Lung (tissue), 12 donors: Measurements from ENCODE around the gene FAXC. TPM values are rescaled to one million over a fixed set of nuclear protein-coding genes. Genes with fewer than 3 reads are reported as not detected.
A peak's percentile ranks its signal among the peaks of the same experiment; 100 is the strongest.

Source experiments
- ATAC-seq: fragments of 200-7000 bp; cut with Tn5 transposase; one replicate; pipeline ENCODE4 v1.9.1; 2020; ENCODE audit warnings: moderate number of reproducible peaks; ENCODE audit not compliant: insufficient read depth, low FRiP score
- DNase-seq, 3 donors: peaks; one replicate each; pipeline ENCODE4 v3.0.0-alpha.2; 2013 to 2017
- H3K27ac ChIP-seq, 2 donors: one replicate each; pipeline ENCODE4 v1.5.1; 2013; ENCODE audit warnings: mild to moderate bottlenecking in 2 of 2, moderate library complexity in 2 of 2, control low read depth in 1 of 2, inconsistent platforms in 1 of 2, low read depth in 1 of 2, low read length in 1 of 2
- H3K27me3 ChIP-seq, 3 donors: one replicate each; pipeline ENCODE4 v1.5.1; 2013; ENCODE audit warnings: low read length in 2 of 3; ENCODE audit not compliant: control insufficient read depth in 3 of 3, insufficient read depth in 3 of 3
- H3K36me3 ChIP-seq, 4 donors: one replicate each; pipeline ENCODE4 v1.5.1; 2013; ENCODE audit warnings: low read length in 4 of 4, mild to moderate bottlenecking in 1 of 4, moderate library complexity in 1 of 4; ENCODE audit not compliant: control insufficient read depth in 4 of 4, insufficient read depth in 4 of 4
- H3K4me1 ChIP-seq, 5 donors: one replicate each; pipeline ENCODE4 v1.5.1; 2013; ENCODE audit warnings: low read length in 5 of 5, mild to moderate bottlenecking in 2 of 5, moderate library complexity in 1 of 5; ENCODE audit not compliant: control insufficient read depth in 5 of 5, insufficient read depth in 5 of 5
- H3K4me3 ChIP-seq: one replicate; pipeline ENCODE4 v1.5.1; 2013; ENCODE audit warnings: mild to moderate bottlenecking, control low read depth, moderate library complexity
- H3K9ac ChIP-seq, 2 donors: one replicate each; pipeline ENCODE4 v1.5.1; 2013; ENCODE audit warnings: low read length in 2 of 2, control low read depth in 1 of 2; ENCODE audit not compliant: insufficient read depth in 1 of 2
- H3K9me3 ChIP-seq, 4 donors: one replicate each; pipeline ENCODE4 v1.5.1; 2013; ENCODE audit warnings: low read length in 3 of 4, mild to moderate bottlenecking in 1 of 4, moderate library complexity in 1 of 4; ENCODE audit not compliant: control insufficient read depth in 4 of 4, insufficient read depth in 3 of 4
- WGBS, 2 donors: extraction: QIAGEN DNeasy Blood & Tissue Kit; methylation state at CpG; one replicate each; pipeline ENCODE4 v1.1.7; 2013; 5-methylcytosine and 5-hydroxymethylcytosine counted together
- polyA plus RNA-seq, 2 donors: library from polyadenylated mRNA; stranded (reverse); fragments of 200-250 nt; gene quantifications; one replicate each; pipeline ENCODE4 v1.2.1, GENCODE V29; 2013
- total RNA-seq, 2 donors: library from RNA; depleted of rRNA in 1 of 2; stranded (reverse); fragments of >200 nt in 1 of 2; gene quantifications; one replicate each; pipeline ENCODE4 v1.2.1, GENCODE V29; 2014 to 2021
- TF ChIP-seq, protein P1 (sequence below): IDR thresholded peaks from 2 replicates; pipeline ENCODE4 v1.5.1; 2012; ENCODE audit warnings: mild to moderate bottlenecking; ENCODE audit errors: control extremely low read depth, extremely low read depth
- donor health status: control.
- donor health status: control.
- donor health status: Bipolar disorder and iron deficiency.
- donor health status: healthy.
- donor health status: DM: yes; HTN: yes; CAD: no.

The FAXC gene
- total and polyA plus RNA-seq, 4 donors = 1.1 to 5.9 (median 4.0) TPM

DNA sequence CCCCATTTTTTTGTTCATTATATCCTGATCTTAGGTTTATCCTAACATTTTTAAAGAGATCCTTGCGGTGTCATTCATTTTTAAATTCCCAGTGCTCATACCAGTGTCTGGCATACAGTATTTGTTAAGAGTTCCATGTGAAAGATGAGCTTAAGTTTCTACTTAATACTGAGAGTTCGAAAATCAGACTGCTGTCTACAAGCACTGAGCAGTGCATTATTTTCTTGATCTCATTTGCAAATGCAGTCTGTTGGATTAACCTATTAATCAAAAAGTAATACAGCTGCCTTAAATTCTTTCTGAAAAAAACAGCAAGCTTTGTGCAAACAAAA, 43.9 kb upstream of the FAXC start:
- peak overlapping the region; percentile 93 for H3K4me3 ChIP-seq
- TF ChIP-seq, protein P1, sequence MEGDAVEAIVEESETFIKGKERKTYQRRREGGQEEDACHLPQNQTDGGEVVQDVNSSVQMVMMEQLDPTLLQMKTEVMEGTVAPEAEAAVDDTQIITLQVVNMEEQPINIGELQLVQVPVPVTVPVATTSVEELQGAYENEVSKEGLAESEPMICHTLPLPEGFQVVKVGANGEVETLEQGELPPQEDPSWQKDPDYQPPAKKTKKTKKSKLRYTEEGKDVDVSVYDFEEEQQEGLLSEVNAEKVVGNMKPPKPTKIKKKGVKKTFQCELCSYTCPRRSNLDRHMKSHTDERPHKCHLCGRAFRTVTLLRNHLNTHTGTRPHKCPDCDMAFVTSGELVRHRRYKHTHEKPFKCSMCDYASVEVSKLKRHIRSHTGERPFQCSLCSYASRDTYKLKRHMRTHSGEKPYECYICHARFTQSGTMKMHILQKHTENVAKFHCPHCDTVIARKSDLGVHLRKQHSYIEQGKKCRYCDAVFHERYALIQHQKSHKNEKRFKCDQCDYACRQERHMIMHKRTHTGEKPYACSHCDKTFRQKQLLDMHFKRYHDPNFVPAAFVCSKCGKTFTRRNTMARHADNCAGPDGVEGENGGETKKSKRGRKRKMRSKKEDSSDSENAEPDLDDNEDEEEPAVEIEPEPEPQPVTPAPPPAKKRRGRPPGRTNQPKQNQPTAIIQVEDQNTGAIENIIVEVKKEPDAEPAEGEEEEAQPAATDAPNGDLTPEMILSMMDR = no peak
- peaks cover 0 to 7% (median 0%) of the 10 kb centered on the region in 4 donors for H3K36me3 ChIP-seq
- 20 to 40% methylated on average over 2 of the region's 2 CpGs for WGBS, 2 donors
- peaks cover 0 to 8% (median 0%) of the 10 kb centered on the region in 5 donors for H3K4me1 ChIP-seq
- H3K27me3 ChIP-seq = no peaks in the 10 kb centered on the region
- H3K9me3 ChIP-seq = no peaks in the 10 kb centered on the region
- H3K27ac ChIP-seq = peak overlapping the region in 1 of 2 donors; percentile 79
- H3K9ac ChIP-seq = peak overlapping the region; percentile 56 to 91
- DNase-seq (no peak), ATAC-seq (no peak)

- H3K9ac ChIP-seq = no peak overlapping the region
- H3K27ac ChIP-seq = no peak overlapping the region
- DNase-seq (no peak), ATAC-seq (no peak)
- TF ChIP-seq, protein P1 = no peak
- no peaks in the 10 kb centered on the region for H3K27me3 ChIP-seq
- H3K4me1 ChIP-seq = peaks cover 0 to 8% (median 0%) of the 10 kb centered on the region in 5 donors
- WGBS, 2 donors = 89 to 95% methylated on average over 3 of the region's 3 CpGs
- no peak overlapping the region for H3K4me3 ChIP-seq
- H3K36me3 ChIP-seq = no peaks in the 10 kb centered on the region
- no peaks in the 10 kb centered on the region for H3K9me3 ChIP-seq
Observed at GRCh38 chr6:99390896-99391295, 41.4 kb upstream of the FAXC start.

DNA sequence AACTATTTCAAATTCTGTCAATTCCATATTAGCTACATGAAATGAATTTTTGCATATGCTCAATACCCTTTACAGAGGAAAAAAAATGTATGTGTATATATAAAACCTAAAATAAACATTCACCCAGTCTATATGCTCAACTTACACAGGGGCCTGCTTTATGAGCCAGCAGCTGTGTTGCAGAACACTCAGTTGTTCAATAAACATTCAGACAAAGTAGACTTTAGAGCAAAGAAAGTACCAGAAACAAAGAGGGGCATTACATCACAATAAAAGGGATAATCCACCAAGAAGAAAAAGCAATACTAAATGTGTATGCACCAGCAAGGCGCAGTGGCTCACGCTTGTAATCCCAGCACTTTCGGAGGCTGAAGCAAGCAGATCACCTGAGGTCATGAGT, 35.0 kb upstream of the FAXC start:
- Histone ChIP-seq H3K27ac (no peak overlapping the region), H3K27me3 (no peaks in the 10 kb centered on the region), H3K4me3 (no peak overlapping the region), H3K4me1 (no peaks in the 10 kb centered on the region), H3K9ac (no peak overlapping the region), H3K9me3 (no peaks in the 10 kb centered on the region), H3K36me3 (no peaks in the 10 kb centered on the region)
- DNase-seq (peak in 2 of 3 donors; percentile 35), ATAC-seq (no peak)
- TF ChIP-seq, protein P1 = no peak
- WGBS, 2 donors = 96% methylated on average over 3 of the region's 3 CpGs

DNA sequence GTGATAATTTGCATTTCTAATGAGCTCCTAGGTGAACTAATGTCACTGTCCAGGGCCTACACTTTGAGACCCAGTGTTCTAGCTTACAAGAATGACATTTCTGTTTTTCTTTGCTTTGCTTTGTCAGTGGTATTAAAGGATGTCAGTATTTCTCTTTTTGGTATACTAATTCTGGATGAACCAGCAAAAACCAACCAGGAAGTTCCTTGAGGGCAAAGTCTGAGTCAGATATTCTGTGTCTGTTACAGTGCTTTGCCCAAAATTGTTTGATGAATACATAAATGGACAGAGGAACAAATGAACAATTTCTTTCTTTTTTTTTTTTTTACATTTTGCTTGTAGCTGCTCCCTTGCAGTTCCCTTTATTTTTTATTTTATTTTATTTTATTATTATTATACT, 29.2 kb upstream of the FAXC start:
- DNase-seq (no peak), ATAC-seq (no peak)
- no peak overlapping the region for H3K27ac ChIP-seq
- peaks cover 0 to 3% (median 0%) of the 10 kb centered on the region in 4 donors for H3K36me3 ChIP-seq
- H3K4me1 ChIP-seq = no peaks in the 10 kb centered on the region
- H3K9ac ChIP-seq = no peak overlapping the region
- no peak overlapping the region for H3K4me3 ChIP-seq
- TF ChIP-seq, protein P1 = no peak
- no peaks in the 10 kb centered on the region for H3K9me3 ChIP-seq
- H3K27me3 ChIP-seq = no peaks in the 10 kb centered on the region
